ENCODE measurements around the gene TRIM45.
"Not testable (repeated sequence)": the region's sequence is repeated elsewhere in the genome, so short reads cannot be mapped to it uniquely, and the experiment has no call there.

Gene TRIM45

GRCh38 chr1:117162816-117163215 lies 41.3 kb upstream of the TRIM45 start:
- Mint-ChIP-seq H3K27ac (peak overlapping the region in 1 of 3 experiments; percentile 84), H3K27me3 (ENCODE audit: low read depth) (no peaks in the 10 kb centered on the region), H3K4me1 (peaks cover 30% of the 10 kb centered on the region), H3K4me3 (no peak overlapping the region), H3K9me3 (peaks cover 6% of the 10 kb centered on the region), H3K36me3 (ENCODE audit: low read depth) (no peaks in the 10 kb centered on the region)
- TF ChIP-seq, protein P1, sequence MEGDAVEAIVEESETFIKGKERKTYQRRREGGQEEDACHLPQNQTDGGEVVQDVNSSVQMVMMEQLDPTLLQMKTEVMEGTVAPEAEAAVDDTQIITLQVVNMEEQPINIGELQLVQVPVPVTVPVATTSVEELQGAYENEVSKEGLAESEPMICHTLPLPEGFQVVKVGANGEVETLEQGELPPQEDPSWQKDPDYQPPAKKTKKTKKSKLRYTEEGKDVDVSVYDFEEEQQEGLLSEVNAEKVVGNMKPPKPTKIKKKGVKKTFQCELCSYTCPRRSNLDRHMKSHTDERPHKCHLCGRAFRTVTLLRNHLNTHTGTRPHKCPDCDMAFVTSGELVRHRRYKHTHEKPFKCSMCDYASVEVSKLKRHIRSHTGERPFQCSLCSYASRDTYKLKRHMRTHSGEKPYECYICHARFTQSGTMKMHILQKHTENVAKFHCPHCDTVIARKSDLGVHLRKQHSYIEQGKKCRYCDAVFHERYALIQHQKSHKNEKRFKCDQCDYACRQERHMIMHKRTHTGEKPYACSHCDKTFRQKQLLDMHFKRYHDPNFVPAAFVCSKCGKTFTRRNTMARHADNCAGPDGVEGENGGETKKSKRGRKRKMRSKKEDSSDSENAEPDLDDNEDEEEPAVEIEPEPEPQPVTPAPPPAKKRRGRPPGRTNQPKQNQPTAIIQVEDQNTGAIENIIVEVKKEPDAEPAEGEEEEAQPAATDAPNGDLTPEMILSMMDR (IDR thresholded peaks at IDR 0.05; ENCODE audit: unreplicated experiment in 3 of 3), result no peak

GRCh38 chr1:117161887-117162286 lies 40.3 kb upstream of the TRIM45 start:
- TF ChIP-seq, protein P1 (IDR thresholded peaks at IDR 0.05; ENCODE audit: unreplicated experiment in 3 of 3), result no peak
- H3K4me1 Mint-ChIP-seq, result peaks cover 30% of the 10 kb centered on the region
- no peaks in the 10 kb centered on the region for H3K36me3 Mint-ChIP-seq (ENCODE audit: low read depth)
- H3K27me3 Mint-ChIP-seq (ENCODE audit: low read depth), result no peaks in the 10 kb centered on the region
- no peak overlapping the region for H3K4me3 Mint-ChIP-seq
- H3K27ac Mint-ChIP-seq, result peak overlapping the region in 2 of 3 experiments; percentile 2 to 84
- peaks cover 6% of the 10 kb centered on the region for H3K9me3 Mint-ChIP-seq

GRCh38 chr1:117151305-117151704 lies 29.8 kb upstream of the TRIM45 start:
- peaks cover 32% of the 10 kb centered on the region for H3K4me1 Mint-ChIP-seq
- H3K27me3 Mint-ChIP-seq (ENCODE audit: low read depth); H3K9me3 Mint-ChIP-seq; H3K4me3 Mint-ChIP-seq; H3K27ac Mint-ChIP-seq; H3K36me3 Mint-ChIP-seq (ENCODE audit: low read depth): not testable (repeated sequence)

GRCh38 chr1:117150316-117150715 lies 28.8 kb upstream of the TRIM45 start:
- TF ChIP-seq, protein P1 (IDR thresholded peaks at IDR 0.05; ENCODE audit: unreplicated experiment in 3 of 3), result no peak
- Mint-ChIP-seq H3K4me3 (no peak overlapping the region), H3K27me3 (ENCODE audit: low read depth) (peaks cover 4% of the 10 kb centered on the region), H3K4me1 (peaks cover 37% of the 10 kb centered on the region), H3K9me3 (no peaks in the 10 kb centered on the region), H3K27ac (no peak overlapping the region), H3K36me3 (ENCODE audit: low read depth) (no peaks in the 10 kb centered on the region)

DNA sequence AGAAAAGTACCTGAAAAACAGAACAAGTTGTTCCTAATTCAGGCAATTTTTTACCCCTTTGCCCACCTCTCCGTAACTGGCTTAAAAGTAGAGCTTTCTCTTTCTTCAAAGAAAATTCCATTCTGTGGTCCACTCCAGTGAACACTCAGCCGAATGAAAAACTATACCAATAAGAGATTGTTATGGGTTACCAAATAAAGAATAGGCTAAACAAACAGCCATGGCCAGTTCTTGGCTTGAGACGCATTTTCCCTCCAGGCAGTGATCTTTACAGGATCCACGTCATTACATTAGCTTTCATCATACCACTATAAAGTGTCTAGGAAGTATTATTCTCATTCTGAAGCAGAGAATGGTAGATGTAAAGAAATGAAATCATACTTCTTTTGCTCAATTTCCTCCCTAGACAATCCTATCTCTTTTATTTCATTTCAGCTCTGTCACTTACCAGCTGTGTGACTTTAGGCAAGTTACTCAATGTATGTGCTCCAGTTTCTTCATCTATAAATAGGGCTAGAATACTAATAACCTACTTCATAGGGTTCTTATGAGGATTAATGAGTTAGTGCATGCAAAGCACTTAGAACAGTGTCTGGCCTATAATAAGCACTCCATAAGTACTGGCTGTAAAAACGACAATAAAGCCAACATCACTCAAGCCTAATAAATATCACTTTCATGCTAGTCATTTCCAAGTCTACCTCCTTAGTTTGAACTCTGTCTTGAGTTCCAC lies 26.5 kb upstream of the TRIM45 start:
- Mint-ChIP-seq H3K27me3 (ENCODE audit: low read depth) (peaks cover 4% of the 10 kb centered on the region), H3K36me3 (ENCODE audit: low read depth) (no peaks in the 10 kb centered on the region), H3K27ac (peak overlapping the region; percentile 5 to 34 (median 6)), H3K4me3 (peak overlapping the region in 2 of 3 experiments; percentile 5 to 67), H3K9me3 (no peaks in the 10 kb centered on the region), H3K4me1 (peaks cover 37% of the 10 kb centered on the region)
- TF ChIP-seq, protein P1 (IDR thresholded peaks at IDR 0.05; ENCODE audit: unreplicated experiment in 3 of 3), result no peak

DNA sequence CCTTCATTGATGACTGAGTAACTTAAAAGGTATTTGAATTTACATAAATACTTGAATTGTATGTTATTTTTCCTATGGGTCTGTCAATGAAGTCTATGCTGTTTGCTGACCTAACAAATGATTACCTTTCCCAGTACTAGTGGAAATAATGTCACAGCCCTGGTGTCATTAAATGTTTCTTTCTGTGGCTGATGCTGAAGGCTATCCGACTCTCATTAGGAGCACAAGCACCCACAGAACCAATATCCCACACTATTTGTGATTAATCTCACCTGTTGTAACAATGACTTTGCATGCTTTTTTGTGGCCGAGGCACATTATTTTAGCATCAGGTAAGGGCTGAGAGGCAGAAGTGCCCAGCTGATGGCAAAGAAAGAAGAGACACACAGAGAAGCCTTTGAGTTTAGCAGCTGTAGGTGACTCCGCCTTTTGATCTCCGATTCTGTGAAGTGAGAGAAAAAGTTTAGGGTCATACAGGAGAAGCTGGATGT lies 25.8 kb upstream of the TRIM45 start:
- H3K27ac Mint-ChIP-seq, result peak overlapping the region; percentile 5 to 34 (median 25)
- no peaks in the 10 kb centered on the region for H3K36me3 Mint-ChIP-seq (ENCODE audit: low read depth)
- no peaks in the 10 kb centered on the region for H3K9me3 Mint-ChIP-seq
- H3K27me3 Mint-ChIP-seq (ENCODE audit: low read depth), result peaks cover 4% of the 10 kb centered on the region
- H3K4me3 Mint-ChIP-seq, result peak overlapping the region in 2 of 3 experiments; percentile 11 to 49
- peaks cover 37% of the 10 kb centered on the region for H3K4me1 Mint-ChIP-seq
- TF ChIP-seq, protein P1 (IDR thresholded peaks at IDR 0.05; ENCODE audit: unreplicated experiment in 3 of 3), result no peak
